HCT116 (cell line): ENCODE results near the gene HMG20A. TPM values are rescaled to one million over a fixed set of nuclear protein-coding genes. Genes with fewer than 3 reads are reported as not detected.

Experiments used
- ATAC-seq: fragments of 200-7000 bp; cut with Tn5 transposase; 2 replicates; pipeline ENCODE4 v1.9.1; 2020; ENCODE audit warnings: mild to moderate bottlenecking, moderate library complexity
- BruUV-seq: library from RNA; stranded (reverse); fragments of 400-500 nt; replicated peaks from 2 replicates; lab custom pipeline; 2021; lab: Mats Ljungman, UMichigan
- CTCF ChIA-PET: fragments of 300-600 bp; sonication (Branson Sonifier 250); formaldehyde crosslinking; loops from one replicate; lab custom pipeline; 2021; ENCODE audit warnings: antibody characterized with exemption; lab: Charles Lee
- POLR2A ChIA-PET: fragments of 300-600, 350-600 bp; sonication (Branson Sonifier 250); formaldehyde crosslinking; loops from one replicate; lab custom pipeline; 2021; ENCODE audit warnings: antibody characterized with exemption; lab: Charles Lee
- RAD21 ChIA-PET, 2 experiments: fragments of 300-600 bp; sonication (Branson Sonifier 250); formaldehyde crosslinking; loops; one replicate each; lab custom pipeline; 2023; ENCODE audit warnings: low total read pairs in 2 of 2; ENCODE audit not compliant: uncharacterized antibody in 2 of 2, unreplicated experiment in 2 of 2, low non-redundant PET in 1 of 2; lab: Charles Lee
- DNase-seq: peaks from one replicate; pipeline ENCODE4 v3.0.0-alpha.2; 2010; ENCODE audit warnings: low read depth, low spot score
- H2AFZ ChIP-seq: fragments of 200-600 bp; shearing (Covaris generic), sonication (generic); 2 replicates; pipeline ENCODE4 v1.6.1; 2017; ENCODE audit warnings: low read depth, mixed run types, mixed read lengths, antibody characterized with exemption, low read length; ENCODE audit not compliant: poor library complexity, severe bottlenecking
- H3K27ac ChIP-seq: 2 replicates; pipeline ENCODE4 v1.5.1; 2012; ENCODE audit warnings: low read depth, low read length
- H3K27me3 ChIP-seq: fragments of 200-600 bp; sonication (generic); 2 replicates; pipeline ENCODE4 v1.6.1; 2016; ENCODE audit warnings: mixed run types, low read length, mixed read lengths; ENCODE audit not compliant: insufficient read depth
- H3K36me3 ChIP-seq, 2 experiments: fragments of 200-500 bp in 1 of 2; fragments of 200-600 bp in 1 of 2; sonication (Bioruptor generic) in 1 of 2; sonication (generic) in 1 of 2; 2 replicates each; pipeline versions ENCODE4 v1.5.1 to v1.6.1; 2014 to 2016; ENCODE audit warnings: low read length in 2 of 2, inconsistent platforms in 1 of 2, mixed read lengths in 1 of 2, mixed run types in 1 of 2; ENCODE audit not compliant: insufficient read depth in 2 of 2, control insufficient read depth in 1 of 2
- H3K4me1 ChIP-seq, 2 experiments: fragments of 200-600 bp in 1 of 2; sonication (generic) in 1 of 2; 2 replicates each; pipeline versions ENCODE4 v1.5.1 to v1.6.1; 2012 to 2017; ENCODE audit warnings: low read length in 2 of 2, inconsistent platforms in 1 of 2, mild to moderate bottlenecking in 1 of 2, mixed read lengths in 1 of 2, mixed run types in 1 of 2, moderate library complexity in 1 of 2; ENCODE audit not compliant: insufficient read depth in 2 of 2, control insufficient read depth in 1 of 2
- H3K4me2 ChIP-seq: fragments of 200-600 bp; sonication (generic); 2 replicates; pipeline ENCODE4 v1.6.1; 2017; ENCODE audit warnings: mixed run types, low read length, mixed read lengths
- H3K4me3 ChIP-seq, 2 experiments: fragments of 200-600 bp in 1 of 2; sonication (generic) in 1 of 2; replicated peaks in 1 of 2; 2 replicates each; pipeline ENCODE4 v1.5.1; 2011 to 2016; ENCODE audit warnings: low read length in 2 of 2, control low read depth in 1 of 2, low read depth in 1 of 2, mild to moderate bottlenecking in 1 of 2, mixed read lengths in 1 of 2, mixed run types in 1 of 2
- H3K79me2 ChIP-seq: fragments of 200-600 bp; sonication (generic); 2 replicates; pipeline ENCODE4 v1.6.1; 2017; ENCODE audit warnings: mild to moderate bottlenecking, mixed run types, low read length, moderate library complexity, mixed read lengths; ENCODE audit not compliant: insufficient read depth
- H3K9ac ChIP-seq: fragments of 200-600 bp; sonication (generic); 2 replicates; pipeline ENCODE4 v1.6.1; 2016; ENCODE audit warnings: low read length, mixed read lengths
- H3K9me2 ChIP-seq: fragments of 200-600 bp; sonication (generic), shearing (Covaris generic); 2 replicates; pipeline ENCODE4 v1.6.1; 2017; ENCODE audit warnings: mixed run types, mild to moderate bottlenecking, moderate library complexity; ENCODE audit not compliant: insufficient read depth
- H3K9me3 ChIP-seq, 2 experiments: fragments of 200-500 bp in 1 of 2; fragments of 200-600 bp in 1 of 2; sonication (Bioruptor generic) in 1 of 2; sonication (generic) in 1 of 2; 2 replicates each; pipeline ENCODE4 v1.6.1; 2014 to 2017; ENCODE audit warnings: low read length in 2 of 2, mixed read lengths in 2 of 2, inconsistent platforms in 1 of 2, low read depth in 1 of 2, mild to moderate bottlenecking in 1 of 2, mixed run types in 1 of 2, moderate library complexity in 1 of 2; ENCODE audit not compliant: control insufficient read depth in 1 of 2, insufficient read depth in 1 of 2
- H4K20me1 ChIP-seq: fragments of 200-600 bp; sonication (generic), shearing (Covaris generic); 2 replicates; pipeline ENCODE4 v1.6.1; 2017; ENCODE audit warnings: mixed run types, mild to moderate bottlenecking, moderate library complexity; ENCODE audit not compliant: insufficient read depth
- CEBPB ChIP-seq: IDR thresholded peaks from 2 replicates; pipeline ENCODE4 v1.6.1; 2012; ENCODE audit warnings: low read depth
- CTCF ChIP-seq, 3 experiments: fragments of 200-600 bp in 1 of 3; sonication (generic) in 1 of 3; IDR thresholded peaks in 2 of 3; conservative IDR thresholded peaks in 1 of 3; 2 replicates each; pipeline ENCODE4 v1.5.1; 2012 to 2017; ENCODE audit warnings: low read depth in 2 of 3, low read length in 2 of 3, antibody characterized with exemption in 1 of 3, borderline replicate concordance in 1 of 3, control low read depth in 1 of 3, mild to moderate bottlenecking in 1 of 3, mixed read lengths in 1 of 3, mixed run types in 1 of 3, moderate library complexity in 1 of 3; ENCODE audit not compliant: insufficient read depth in 1 of 3
- EGR1 ChIP-seq: IDR thresholded peaks from 2 replicates; pipeline ENCODE4 v1.6.1; 2012; ENCODE audit warnings: low read depth
- ELF1 ChIP-seq: IDR thresholded peaks from 2 replicates; pipeline ENCODE4 v1.6.1; 2012; ENCODE audit warnings: low read depth, borderline replicate concordance
- EZH2 ChIP-seq: fragments of 200-600 bp; sonication (generic); IDR thresholded peaks from 2 replicates; pipeline ENCODE4 v1.6.1; 2017; ENCODE audit warnings: antibody characterized with exemption, mixed run types
- FOSL1 ChIP-seq: IDR thresholded peaks from 2 replicates; pipeline ENCODE4 v1.6.1; 2012; ENCODE audit warnings: low read depth
- MAX ChIP-seq: IDR thresholded peaks from 2 replicates; pipeline ENCODE4 v1.6.1; 2012
- POLR2A ChIP-seq: IDR thresholded peaks from 2 replicates; pipeline ENCODE4 v1.7.0; 2011; ENCODE audit warnings: borderline replicate concordance; ENCODE audit not compliant: insufficient read depth, insufficient read length; ENCODE audit errors: extremely low read depth
- POLR2AphosphoS5 ChIP-seq: IDR thresholded peaks from 2 replicates; pipeline ENCODE4 v1.6.1; 2011; ENCODE audit warnings: mild to moderate bottlenecking, low read depth, low read length, moderate library complexity
- RAD21 ChIP-seq: IDR thresholded peaks from 2 replicates; pipeline ENCODE4 v1.6.1; 2012; ENCODE audit warnings: low read depth, mild to moderate bottlenecking
- SIN3A ChIP-seq: IDR thresholded peaks from 2 replicates; pipeline ENCODE4 v1.6.1; 2012; ENCODE audit warnings: low read depth
- SP1 ChIP-seq: IDR thresholded peaks from 2 replicates; pipeline ENCODE4 v1.6.1; 2012; ENCODE audit warnings: low read depth
- SRF ChIP-seq: IDR thresholded peaks from 2 replicates; pipeline ENCODE4 v1.6.1; 2012; ENCODE audit warnings: low read depth
- ZFX ChIP-seq: fragments of 450-650 bp; IDR thresholded peaks from 2 replicates; pipeline ENCODE4 v1.6.1; 2017
- intact Hi-C: fragments of 100-400 bp; cut with micrococcal nuclease; formaldehyde crosslinking; loops from 2 replicates; pipeline ENCODE4 v1.10.0; 2022
- total RNA-seq: library from RNA; stranded (reverse); gene quantifications from one replicate; pipeline ENCODE4 v1.2.1, GENCODE V29; 2021; ENCODE audit not compliant: unreplicated experiment

HMG20A gene
- total RNA-seq, 1 experiment from 2014 or later, result 37.7 TPM

GRCh38 chr15:77391372-77391951 lies 29.2 kb upstream of the HMG20A start:
- Histone ChIP-seq H4K20me1 (no peaks in the 10 kb centered on the region; the same call in 1 of the 2 replicates), H3K79me2 (peaks cover 7% of the 10 kb centered on the region)
- TF ChIP-seq MAX (no peak), FOSL1 (no peak), CTCF (IDR thresholded peaks at IDR 0.05 in 2 of 3, conservative IDR thresholded peaks at IDR 0.05 in 1 of 3; ENCODE audit: borderline replicate concordance in 1 of 3, insufficient read depth in 1 of 3, low read depth in 2 of 3, low read length in 2 of 3) (no peak)
- TF ChIP-seq, all 23 proteins: peak for 0
- no peaks in the 10 kb centered on the region for H3K36me3 ChIP-seq
- DNase-seq (no peak), ATAC-seq (no peak)
- CTCF ChIA-PET, result no interaction called here
- no peaks in the 10 kb centered on the region for H3K27me3 ChIP-seq
- RAD21 ChIA-PET, result no interaction called here
- no peaks in the 10 kb centered on the region for H3K4me1 ChIP-seq
- H3K4me3 ChIP-seq, result no peak overlapping the region
- H2AFZ ChIP-seq, result no peak overlapping the region
- BruUV-seq, result no TSS peak
- POLR2A ChIA-PET, result no interaction called here
- H3K9me3 ChIP-seq, result peaks cover 0 to 5% of the 10 kb centered on the region in 2 experiments; a peak in 1 of 4 replicates
- H3K4me2 ChIP-seq, result no peak overlapping the region
- H3K27ac ChIP-seq, result no peak overlapping the region
- H3K9me2 ChIP-seq, result no peaks in the 10 kb centered on the region
- H3K9ac ChIP-seq, result no peak overlapping the region
- intact Hi-C loops, result no loop called here

- Histone ChIP-seq H3K27ac (no peak overlapping the region), H3K4me1 (no peaks in the 10 kb centered on the region), H3K9me3 (peaks cover 0 to 5% of the 10 kb centered on the region in 2 experiments; a peak in 1 of 4 replicates), H3K4me3 (no peak overlapping the region), H3K79me2 (peaks cover 7% of the 10 kb centered on the region), H3K9ac (no peak overlapping the region), H2AFZ (no peak overlapping the region), H3K36me3 (no peaks in the 10 kb centered on the region), H3K27me3 (no peaks in the 10 kb centered on the region), H3K9me2 (no peaks in the 10 kb centered on the region), H4K20me1 (no peaks in the 10 kb centered on the region; the same call in 1 of the 2 replicates), H3K4me2 (no peak overlapping the region)
- BruUV-seq, result no TSS peak
- no peak for DNase-seq
- intact Hi-C loops, result no loop called here
- CTCF ChIA-PET, result no interaction called here
- no peak for TF ChIP-seq RAD21
- no peak for TF ChIP-seq ELF1
- no peak for TF ChIP-seq MAX
- no peak for TF ChIP-seq EZH2
- TF ChIP-seq FOSL1, result no peak
- TF ChIP-seq SRF, result no peak
- no peak for TF ChIP-seq CEBPB
- TF ChIP-seq SIN3A, result no peak
- TF ChIP-seq SP1, result no peak
- TF ChIP-seq POLR2AphosphoS5, result no peak
- TF ChIP-seq ZFX, result no peak
- TF ChIP-seq POLR2A, result no peak
- TF ChIP-seq EGR1, result no peak
- ATAC-seq, result no peak
- RAD21 ChIA-PET, result no interaction called here
- POLR2A ChIA-PET, result no interaction called here
Measured at GRCh38 chr15:77392762-77393470, 27.8 kb upstream of the HMG20A start.
